Measurements from ENCODE around the gene CHEK2.
"Not testable (repeated sequence)": the region's sequence is repeated elsewhere in the genome, so short reads cannot be mapped to it uniquely, and the experiment has no call there.

CHEK2 gene

DNA sequence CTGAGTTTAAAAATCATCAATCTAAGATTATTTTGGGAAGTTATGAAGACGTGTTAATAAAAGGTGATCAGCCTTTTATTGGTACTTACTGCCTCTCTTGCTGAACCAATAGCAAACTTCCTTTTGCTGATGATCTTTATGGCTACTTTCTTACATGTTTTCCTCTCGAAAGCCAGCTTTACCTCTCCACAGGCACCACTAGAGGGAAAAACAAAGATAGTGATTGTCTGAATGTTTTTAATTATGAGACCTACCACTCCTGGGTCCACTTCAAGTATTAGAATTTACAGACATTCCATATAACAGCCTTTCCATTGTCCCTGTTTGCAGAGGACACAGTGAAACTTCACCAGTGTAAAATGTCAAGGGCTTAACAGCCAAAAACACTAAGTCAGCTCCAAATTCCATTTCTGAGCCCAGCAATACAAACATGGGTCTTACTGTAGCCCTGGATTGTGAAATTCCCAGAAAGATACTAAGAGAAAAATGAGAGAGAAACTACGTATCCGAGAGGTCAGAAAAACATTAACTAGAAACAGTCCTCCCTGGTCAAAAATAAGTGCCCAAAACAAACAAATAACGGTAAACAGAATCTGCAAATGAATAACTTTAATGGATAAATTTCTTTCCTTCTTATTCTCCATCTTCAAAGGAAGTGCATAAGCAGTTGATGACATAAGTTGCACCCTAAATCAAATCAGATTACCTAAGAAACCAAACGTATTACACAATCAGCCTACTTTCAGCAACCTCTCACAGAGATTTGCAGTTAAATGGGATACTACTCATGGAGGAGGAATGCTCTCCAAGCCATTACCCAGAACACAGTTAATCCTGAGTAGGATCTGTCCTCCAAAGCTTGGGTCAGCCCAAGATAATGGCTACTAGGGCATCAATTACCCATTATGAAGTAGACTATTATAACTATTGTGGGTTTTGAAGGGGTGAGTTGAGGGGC is 29.5 kb downstream of the CHEK2 start:
- Histone ChIP-seq H3K4me1 (ENCODE audit: insufficient read depth, low read length) (no peaks in the 10 kb centered on the region; the same call in 1 of the 2 replicates), H3K4me3 (ENCODE audit: low read length) (no peak overlapping the region), H3K27me3 (ENCODE audit: insufficient read depth, low read length) (no peaks in the 10 kb centered on the region), H3K36me3 (ENCODE audit: insufficient read depth, low read depth, low read length) (peaks cover 66% of the 10 kb centered on the region), H3K9ac (ENCODE audit: low read depth, low read length) (no peak overlapping the region), H3K27ac (ENCODE audit: low read length) (no peak overlapping the region), H3K9me3 (ENCODE audit: insufficient read depth, low read depth, low read length) (no peaks in the 10 kb centered on the region)

- peaks cover 70% of the 10 kb centered on the region for H3K36me3 ChIP-seq (ENCODE audit: insufficient read depth, low read depth, low read length)
- H3K27ac ChIP-seq (ENCODE audit: low read length), result no peak overlapping the region
- no peaks in the 10 kb centered on the region for H3K9me3 ChIP-seq (ENCODE audit: insufficient read depth, low read depth, low read length)
- no peak overlapping the region for H3K9ac ChIP-seq (ENCODE audit: low read depth, low read length)
- no peak overlapping the region for H3K4me3 ChIP-seq (ENCODE audit: low read length)
- no peaks in the 10 kb centered on the region; the same call in 1 of the 2 replicates for H3K4me1 ChIP-seq (ENCODE audit: insufficient read depth, low read length)
- no peaks in the 10 kb centered on the region for H3K27me3 ChIP-seq (ENCODE audit: insufficient read depth, low read length)
Observed at GRCh38 chr22:28711341-28711740, 30.3 kb downstream of the CHEK2 start.

GRCh38 chr22:28710576-28711191 is 30.9 kb downstream of the CHEK2 start:
- no peak overlapping the region for H3K9ac ChIP-seq (ENCODE audit: low read depth, low read length)
- no peak overlapping the region for H3K4me3 ChIP-seq (ENCODE audit: low read length)
- H3K9me3 ChIP-seq (ENCODE audit: insufficient read depth, low read depth, low read length), result no peaks in the 10 kb centered on the region
- H3K36me3 ChIP-seq (ENCODE audit: insufficient read depth, low read depth, low read length), result peaks cover 77% of the 10 kb centered on the region
- no peaks in the 10 kb centered on the region for H3K27me3 ChIP-seq (ENCODE audit: insufficient read depth, low read length)
- H3K4me1 ChIP-seq (ENCODE audit: insufficient read depth, low read length), result no peaks in the 10 kb centered on the region; the same call in 1 of the 2 replicates
- no peak overlapping the region for H3K27ac ChIP-seq (ENCODE audit: low read length)

DNA sequence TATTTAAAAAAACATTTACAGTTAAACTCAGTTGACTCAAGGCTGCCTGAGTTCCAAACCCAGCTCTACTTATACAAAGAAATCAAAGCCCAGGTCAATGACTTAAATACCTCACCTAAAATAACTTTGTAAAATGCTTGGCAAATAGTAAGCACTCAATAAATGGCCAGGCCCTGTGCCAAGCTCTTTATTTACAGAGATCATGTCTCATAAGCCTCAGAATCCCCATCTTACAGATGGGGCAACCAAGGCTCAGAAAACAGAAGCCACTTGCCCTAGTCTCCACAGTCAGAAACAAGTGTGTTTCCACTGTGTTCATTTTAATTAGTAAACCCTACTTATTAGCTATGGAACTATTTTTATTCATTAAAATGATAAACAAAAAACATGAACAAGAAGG is 31.5 kb downstream of the CHEK2 start:
- Histone ChIP-seq H3K27me3 (ENCODE audit: insufficient read depth, low read length) (no peaks in the 10 kb centered on the region), H3K9me3 (ENCODE audit: insufficient read depth, low read depth, low read length) (no peaks in the 10 kb centered on the region), H3K4me3 (ENCODE audit: low read length) (no peak overlapping the region), H3K9ac (ENCODE audit: low read depth, low read length) (no peak overlapping the region), H3K27ac (ENCODE audit: low read length) (no peak overlapping the region), H3K4me1 (ENCODE audit: insufficient read depth, low read length) (no peaks in the 10 kb centered on the region; the same call in 1 of the 2 replicates), H3K36me3 (ENCODE audit: insufficient read depth, low read depth, low read length) (peaks cover 83% of the 10 kb centered on the region)

DNA sequence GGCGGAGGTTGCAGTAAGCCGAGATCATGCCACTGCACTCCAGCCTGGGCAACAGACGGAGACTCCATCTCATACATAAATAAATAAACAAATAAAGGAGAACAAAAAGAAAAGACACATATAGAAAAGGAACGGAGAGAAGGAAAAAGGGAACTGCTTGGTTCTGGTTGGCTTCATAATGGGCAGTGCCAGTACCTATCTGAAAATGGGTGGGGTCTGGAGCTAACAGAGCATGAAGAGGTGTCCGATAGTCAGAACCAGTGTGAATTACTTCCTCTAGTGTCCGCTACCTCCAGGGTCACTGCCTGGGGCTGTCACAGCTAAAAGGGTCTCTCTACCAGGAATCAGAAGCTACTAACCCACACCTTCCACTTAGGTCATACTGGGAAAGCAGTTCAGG is 34.8 kb downstream of the CHEK2 start:
- H3K27me3 ChIP-seq (ENCODE audit: insufficient read depth, low read length), result no peaks in the 10 kb centered on the region
- peaks cover 77% of the 10 kb centered on the region for H3K36me3 ChIP-seq (ENCODE audit: insufficient read depth, low read depth, low read length)
- H3K4me1 ChIP-seq (ENCODE audit: insufficient read depth, low read length), result no peaks in the 10 kb centered on the region; the same call in 1 of the 2 replicates
- no peak overlapping the region for H3K9ac ChIP-seq (ENCODE audit: low read depth, low read length)
- H3K9me3 ChIP-seq (ENCODE audit: insufficient read depth, low read depth, low read length), result no peaks in the 10 kb centered on the region
- no peak overlapping the region for H3K27ac ChIP-seq (ENCODE audit: low read length)
- no peak overlapping the region for H3K4me3 ChIP-seq (ENCODE audit: low read length)

GRCh38 chr22:28703436-28703835 is 38.2 kb downstream of the CHEK2 start:
- H3K36me3 ChIP-seq (ENCODE audit: insufficient read depth, low read depth, low read length), result peaks cover 46% of the 10 kb centered on the region
- no peak overlapping the region for H3K4me3 ChIP-seq (ENCODE audit: low read length)
- H3K27ac ChIP-seq (ENCODE audit: low read length), result no peak overlapping the region
- H3K4me1 ChIP-seq (ENCODE audit: insufficient read depth, low read length), result no peaks in the 10 kb centered on the region
- H3K9ac ChIP-seq (ENCODE audit: low read depth, low read length), result no peak overlapping the region
- no peaks in the 10 kb centered on the region for H3K27me3 ChIP-seq (ENCODE audit: insufficient read depth, low read length)
- no peaks in the 10 kb centered on the region for H3K9me3 ChIP-seq (ENCODE audit: insufficient read depth, low read depth, low read length)

DNA sequence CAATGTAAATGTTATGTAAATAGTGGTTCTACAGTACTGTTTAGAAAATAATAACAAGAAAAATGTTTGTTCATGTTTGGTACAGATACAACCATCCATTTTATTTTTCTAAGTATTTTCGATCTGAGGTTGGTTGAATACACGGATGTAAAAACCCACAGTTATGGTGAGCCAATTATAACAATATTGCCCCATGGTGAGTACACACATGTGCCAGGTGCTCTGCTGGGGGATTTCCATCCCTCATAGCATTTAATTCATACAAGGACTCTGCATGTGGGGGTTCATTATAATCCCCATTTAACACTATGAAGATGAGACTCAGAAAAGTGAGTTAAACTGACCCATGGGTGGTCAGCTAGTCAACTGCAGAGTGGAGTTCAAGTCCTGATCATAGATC is 38.7 kb downstream of the CHEK2 start:
- H3K4me3 ChIP-seq (ENCODE audit: low read length), result no peak overlapping the region
- H3K9me3 ChIP-seq (ENCODE audit: insufficient read depth, low read depth, low read length), result no peaks in the 10 kb centered on the region
- no peak overlapping the region for H3K27ac ChIP-seq (ENCODE audit: low read length)
- no peaks in the 10 kb centered on the region for H3K4me1 ChIP-seq (ENCODE audit: insufficient read depth, low read length)
- peaks cover 40% of the 10 kb centered on the region for H3K36me3 ChIP-seq (ENCODE audit: insufficient read depth, low read depth, low read length)
- H3K9ac ChIP-seq (ENCODE audit: low read depth, low read length), result no peak overlapping the region
- H3K27me3 ChIP-seq (ENCODE audit: insufficient read depth, low read length), result no peaks in the 10 kb centered on the region

DNA sequence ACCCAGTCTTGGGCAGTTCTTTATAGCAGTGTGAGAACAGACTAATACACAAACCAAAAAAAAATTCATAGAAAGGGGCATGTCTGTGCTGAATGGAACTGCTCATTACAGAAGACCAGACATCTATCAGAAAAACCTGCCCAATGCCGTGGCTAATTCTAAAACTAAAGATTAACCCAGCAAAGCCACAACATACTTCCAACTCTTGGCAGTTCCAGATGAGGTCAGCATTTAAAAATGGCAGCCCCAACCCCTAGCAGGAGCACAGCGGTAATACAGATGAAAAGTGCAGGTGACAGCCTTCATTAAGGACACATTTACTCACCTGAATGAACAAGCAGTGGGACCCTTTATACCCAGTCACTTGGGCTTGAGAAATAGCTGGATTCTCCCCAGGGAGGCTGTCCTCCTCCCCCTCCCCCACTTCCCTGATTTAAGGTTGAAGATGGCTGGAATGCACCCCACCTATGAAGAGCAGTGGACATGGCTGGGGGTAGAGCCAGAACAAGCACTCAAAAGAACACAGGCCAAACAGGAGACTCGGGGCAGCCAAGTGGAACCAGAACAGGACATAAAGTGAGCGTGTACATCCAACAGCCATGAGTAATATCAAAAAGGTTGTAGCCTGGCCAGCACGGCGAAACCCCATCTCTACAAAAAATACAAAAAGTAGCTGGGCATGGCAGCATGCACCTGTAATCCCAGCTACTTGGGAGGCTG is 48.4 kb downstream of the CHEK2 start:
- H3K9ac ChIP-seq (ENCODE audit: low read depth, low read length), result not testable (repeated sequence)

GRCh38 chr22:28689796-28690195 is 51.8 kb downstream of the CHEK2 start:
- H3K9me3 ChIP-seq (ENCODE audit: insufficient read depth, low read depth, low read length); H3K9ac ChIP-seq (ENCODE audit: low read depth, low read length); H3K27me3 ChIP-seq (ENCODE audit: insufficient read depth, low read length); H3K27ac ChIP-seq (ENCODE audit: low read length); H3K4me3 ChIP-seq (ENCODE audit: low read length); H3K4me1 ChIP-seq (ENCODE audit: insufficient read depth, low read length): not testable (repeated sequence)
- peaks cover 39% of the 10 kb centered on the region for H3K36me3 ChIP-seq (ENCODE audit: insufficient read depth, low read depth, low read length)

More for the DNA sequence above, 48.4 kb downstream of the CHEK2 start:
- H3K36me3 ChIP-seq (ENCODE audit: insufficient read depth, low read depth, low read length), result peaks cover 51% of the 10 kb centered on the region
- H3K4me1 ChIP-seq (ENCODE audit: insufficient read depth, low read length); H3K27ac ChIP-seq (ENCODE audit: low read length); H3K9me3 ChIP-seq (ENCODE audit: insufficient read depth, low read depth, low read length); H3K27me3 ChIP-seq (ENCODE audit: insufficient read depth, low read length); H3K4me3 ChIP-seq (ENCODE audit: low read length): not testable (repeated sequence)

- not testable (repeated sequence) for H3K4me1 ChIP-seq (ENCODE audit: insufficient read depth, low read length); H3K27ac ChIP-seq (ENCODE audit: low read length); H3K36me3 ChIP-seq (ENCODE audit: insufficient read depth, low read depth, low read length); H3K9me3 ChIP-seq (ENCODE audit: insufficient read depth, low read depth, low read length); H3K9ac ChIP-seq (ENCODE audit: low read depth, low read length); H3K27me3 ChIP-seq (ENCODE audit: insufficient read depth, low read length); H3K4me3 ChIP-seq (ENCODE audit: low read length)
Observed at GRCh38 chr22:28682966-28683365, 58.7 kb downstream of the CHEK2 start.

DNA sequence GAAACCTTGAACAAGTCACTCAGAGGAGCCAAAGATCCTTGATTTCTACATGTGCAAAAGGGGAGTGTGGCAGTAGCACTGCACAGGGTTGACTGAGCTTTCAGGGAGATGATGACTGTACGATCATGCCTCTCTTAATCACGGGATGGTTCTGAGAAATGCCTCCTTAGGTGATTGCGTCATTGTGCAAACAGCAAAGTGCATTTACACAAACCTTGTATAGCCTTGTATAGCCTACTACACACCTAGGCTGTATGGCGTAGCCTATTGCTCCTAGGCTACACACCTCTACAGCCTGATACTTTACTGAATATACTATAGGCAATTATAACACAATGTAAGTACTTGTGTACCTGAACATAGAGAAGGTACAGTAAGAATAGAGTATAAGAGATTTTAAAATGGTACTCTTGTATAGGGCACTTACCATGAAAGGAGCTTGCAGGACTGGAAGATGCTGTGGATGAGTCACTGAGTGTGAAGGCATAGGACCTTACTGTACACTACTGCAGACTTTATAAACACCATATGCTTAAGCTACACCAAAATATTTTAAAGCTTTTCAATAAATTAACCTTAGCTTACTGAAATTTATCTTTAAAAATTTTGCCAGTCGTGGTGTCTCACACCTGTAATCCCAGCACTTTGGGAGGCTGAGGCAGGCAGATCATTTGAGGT is 60.7 kb downstream of the CHEK2 start:
- H3K4me3 ChIP-seq (ENCODE audit: low read length); H3K9ac ChIP-seq (ENCODE audit: low read depth, low read length); H3K9me3 ChIP-seq (ENCODE audit: insufficient read depth, low read depth, low read length); H3K4me1 ChIP-seq (ENCODE audit: insufficient read depth, low read length); H3K27me3 ChIP-seq (ENCODE audit: insufficient read depth, low read length); H3K36me3 ChIP-seq (ENCODE audit: insufficient read depth, low read depth, low read length); H3K27ac ChIP-seq (ENCODE audit: low read length): not testable (repeated sequence)

Measured in iPS-20b (cell line).